GM13977 (cell line): ENCODE results near the gene RPL13.

Source experiments
- DNase-seq: peaks from one replicate; pipeline ENCODE4 v3.0.0; 2012; ENCODE audit warnings: low spot score
- CTCF ChIP-seq: IDR thresholded peaks from 2 replicates; pipeline ENCODE4 v1.5.1; 2012; ENCODE audit warnings: mild to moderate bottlenecking, control low read depth; ENCODE audit not compliant: insufficient read depth; ENCODE audit errors: extremely low read depth, missing control alignments
- in situ Hi-C: fragments of 300-500 bp; cut with MboI; formaldehyde crosslinking; loops from one replicate; pipeline ENCODE4 v1.12.0; 2022; ENCODE audit warnings: low sequenced_read_pairs, low pct_unique_long_range_greater_than_20kb, mixed read lengths, inconsistent platforms; ENCODE audit not compliant: unreplicated experiment

The RPL13 gene

GRCh38 chr16:89613231-89613953 lies 52.9 kb downstream of the RPL13 start, which contains the start of gene DPEP1:
Gene DPEP1, plus strand, starts transcription at chr16:89613642. Its CDS starts 16,769 bp downstream, at chr16:89630411.
- no peak for DNase-seq
- in situ Hi-C loops = no loop called here
- TF ChIP-seq CTCF = no peak

GRCh38 chr16:89613954-89614459 lies 53.5 kb downstream of the RPL13 start:
- in situ Hi-C loops = no loop called here
- no peak for TF ChIP-seq CTCF
- DNase-seq = no peak
